Measurements from ENCODE around the gene TEKT3. TPM values are rescaled to one million over a fixed set of nuclear protein-coding genes. Genes with fewer than 3 reads are reported as not detected.

The TEKT3 gene
- total and polyA plus RNA-seq, 2 of the 4 experiments (the other 2 are of a cell fraction) = 0.15 TPM; not detected in 1

DNA sequence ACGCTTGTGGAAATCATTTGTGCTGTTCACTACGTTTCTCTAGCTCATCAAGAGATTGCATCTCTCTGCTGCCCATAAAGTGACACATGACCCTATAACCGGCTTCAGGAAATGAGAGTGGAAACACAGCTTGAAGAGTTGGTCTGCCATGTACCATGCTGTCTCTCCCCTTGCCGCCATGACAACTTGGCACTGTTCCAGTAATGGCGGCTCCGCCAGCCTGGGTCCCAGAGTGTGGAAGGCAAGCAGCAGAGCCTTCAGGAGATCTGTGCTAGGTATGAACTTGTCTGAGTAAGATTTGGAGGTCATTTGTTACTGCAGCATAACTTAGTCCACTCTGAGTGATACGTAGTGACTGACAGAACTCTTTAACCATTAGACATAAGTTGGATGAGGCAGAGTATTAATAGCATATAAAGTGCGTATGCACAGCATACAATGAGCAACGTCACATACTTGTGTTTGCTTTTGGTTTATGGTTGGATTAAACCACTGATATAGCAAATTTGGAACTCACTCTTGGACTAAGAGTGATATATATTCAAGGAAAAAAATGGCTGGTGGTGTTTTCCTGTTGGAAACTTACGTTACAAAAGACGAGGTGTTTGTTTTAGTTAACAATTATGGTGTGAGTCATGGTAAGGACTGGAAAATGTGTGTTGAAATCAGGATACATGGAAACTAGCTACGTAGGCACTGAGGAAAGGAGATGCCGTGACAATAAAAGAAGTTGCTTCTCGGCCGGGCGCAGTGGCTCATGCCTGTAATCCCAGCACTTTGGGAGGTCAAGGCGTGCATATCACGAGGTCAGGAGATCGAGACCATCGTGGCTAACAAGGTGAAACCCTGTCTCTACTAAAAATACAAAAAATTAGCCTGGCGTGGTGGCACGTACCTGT, 51.9 kb downstream of the TEKT3 start:
- Histone ChIP-seq H3K4me3 (ENCODE audit: insufficient read depth, low read depth, low read length) (no peak overlapping the region), H4K91ac (ENCODE audit: insufficient read depth, low read depth, low read length) (no peak overlapping the region), H3K9me3 (ENCODE audit: control insufficient read depth, insufficient read depth, low read length) (peaks cover 3% of the 10 kb centered on the region), H3K23ac (ENCODE audit: low read depth, low read length) (no peak overlapping the region), H3K9ac (ENCODE audit: low read depth, low read length) (no peak overlapping the region), H3K27ac (ENCODE audit: insufficient read depth, low read length) (no peak overlapping the region), H4K8ac (ENCODE audit: low read depth in 2 of 2, low read length in 2 of 2) (no peak overlapping the region), H3K4ac (ENCODE audit: low read depth, low read length) (peak overlapping the region; percentile 12; the same call in 1 of the 2 replicates), H3K36me3 (ENCODE audit: control insufficient read depth, insufficient read depth, low read length) (no peaks in the 10 kb centered on the region), H4K20me1 (ENCODE audit: insufficient read depth, low read length) (no peaks in the 10 kb centered on the region), H3K56ac (ENCODE audit: extremely low read depth, insufficient read depth, low read length) (no peak overlapping the region), H3K79me1 (ENCODE audit: low read depth in 1 of 2, low read length in 2 of 2) (no peaks in the 10 kb centered on the region), H2AFZ (replicated peaks; ENCODE audit: low read length, poor library complexity) (no peak overlapping the region), H4K5ac (ENCODE audit: low read depth, low read length) (no peak overlapping the region), H3K18ac (ENCODE audit: low read depth, low read length) (peak overlapping the region; percentile 39; the same call in 1 of the 2 replicates), H2BK20ac (ENCODE audit: low read depth, low read length) (no peak overlapping the region), H3K4me2 (ENCODE audit: low read depth, low read length) (no peak overlapping the region), H2AK5ac (ENCODE audit: low read depth, low read length) (peak overlapping the region; percentile 36; the same call in 1 of the 2 replicates), H3K4me1 (ENCODE audit: control insufficient read depth, insufficient read depth, low read length) (peaks cover 7% of the 10 kb centered on the region), H3K14ac (replicated peaks; ENCODE audit: low read depth, low read length) (no peak overlapping the region), H3K9me1 (ENCODE audit: insufficient read depth, low read length) (no peaks in the 10 kb centered on the region), H2BK120ac (ENCODE audit: low read depth, low read length) (no peak overlapping the region), H2AK9ac (replicated peaks; ENCODE audit: low read depth, low read length, poor library complexity) (no peak overlapping the region), H2BK5ac (ENCODE audit: low read depth, low read length, poor library complexity, severe bottlenecking) (no peak overlapping the region), H2BK15ac (ENCODE audit: low read depth, low read length) (no peak overlapping the region), H3K27me3 (ENCODE audit: control insufficient read depth, insufficient read depth, low read length) (peaks cover 7% of the 10 kb centered on the region; the same call in 1 of the 2 replicates)
- WGBS, 2 experiments (ENCODE audit: extremely low coverage in 2 of 2, insufficient read length in 1 of 2) = 64% methylated on average over 8 of the region's 22 CpGs; no CpG with 5 or more reads in 1 of the 2 experiments
- intact Hi-C loops (cut with micrococcal nuclease) = no loop called here
- CTCF ChIA-PET = interaction anchor here (0.6 kb wide), 1 partner anchor 926 kb away, joined by 3 read pairs; no protein-coding TSS in a partner anchor
- ATAC-seq (ENCODE audit: low read depth) (peak; percentile 42), DNase-seq (peak; percentile 89)
- POLR2A ChIA-PET (ENCODE audit: unreplicated experiment) = no interaction called here
- dilution Hi-C loops (cut with HindIII; ENCODE audit: low sequenced_read_pairs, unreplicated experiment) = no loop called here
- BruUV-seq (replicated peaks) = no TSS peak
- in situ Hi-C loops (cut with MboI; ENCODE audit: low sequenced_read_pairs) = no loop called here
- TF ChIP-seq RFX5 (IDR thresholded peaks at IDR 0.05; ENCODE audit: low read depth, low read length) = peak; percentile 75
- TF ChIP-seq BHLHE40 (IDR thresholded peaks at IDR 0.05; ENCODE audit: low read depth, low read length) = peak; percentile 21; the same call in 1 of the 2 replicates
- TF ChIP-seq RCOR1 (IDR thresholded peaks at IDR 0.05; ENCODE audit: insufficient replicate concordance, low read length) = no peak
- TF ChIP-seq NFE2L2 (IDR thresholded peaks at IDR 0.05; ENCODE audit: low read depth, low read length) = no peak
- TF ChIP-seq, protein P1, sequence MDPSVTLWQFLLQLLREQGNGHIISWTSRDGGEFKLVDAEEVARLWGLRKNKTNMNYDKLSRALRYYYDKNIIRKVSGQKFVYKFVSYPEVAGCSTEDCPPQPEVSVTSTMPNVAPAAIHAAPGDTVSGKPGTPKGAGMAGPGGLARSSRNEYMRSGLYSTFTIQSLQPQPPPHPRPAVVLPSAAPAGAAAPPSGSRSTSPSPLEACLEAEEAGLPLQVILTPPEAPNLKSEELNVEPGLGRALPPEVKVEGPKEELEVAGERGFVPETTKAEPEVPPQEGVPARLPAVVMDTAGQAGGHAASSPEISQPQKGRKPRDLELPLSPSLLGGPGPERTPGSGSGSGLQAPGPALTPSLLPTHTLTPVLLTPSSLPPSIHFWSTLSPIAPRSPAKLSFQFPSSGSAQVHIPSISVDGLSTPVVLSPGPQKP (IDR thresholded peaks at IDR 0.05; ENCODE audit: borderline replicate concordance, low read depth, low read length) = no peak
- TF ChIP-seq, protein P2, sequence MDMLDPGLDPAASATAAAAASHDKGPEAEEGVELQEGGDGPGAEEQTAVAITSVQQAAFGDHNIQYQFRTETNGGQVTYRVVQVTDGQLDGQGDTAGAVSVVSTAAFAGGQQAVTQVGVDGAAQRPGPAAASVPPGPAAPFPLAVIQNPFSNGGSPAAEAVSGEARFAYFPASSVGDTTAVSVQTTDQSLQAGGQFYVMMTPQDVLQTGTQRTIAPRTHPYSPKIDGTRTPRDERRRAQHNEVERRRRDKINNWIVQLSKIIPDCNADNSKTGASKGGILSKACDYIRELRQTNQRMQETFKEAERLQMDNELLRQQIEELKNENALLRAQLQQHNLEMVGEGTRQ (IDR thresholded peaks at IDR 0.05; ENCODE audit: low read depth, low read length) = no peak
- peak; percentile 77 for TF ChIP-seq CEBPB (IDR thresholded peaks at IDR 0.05; ENCODE audit: low read depth, low read length)
- TF ChIP-seq RAD21 (IDR thresholded peaks at IDR 0.05; ENCODE audit: low read length) = no peak
- TF ChIP-seq FOS (IDR thresholded peaks at IDR 0.05; ENCODE audit: low read depth, low read length) = peak; percentile 74
- TF ChIP-seq MAZ (IDR thresholded peaks at IDR 0.05; ENCODE audit: borderline replicate concordance, low read depth, low read length) = no peak
- TF ChIP-seq MXI1 (IDR thresholded peaks at IDR 0.05; ENCODE audit: borderline replicate concordance, low read depth, low read length) = no peak
- no peak for TF ChIP-seq CHD1 (IDR thresholded peaks at IDR 0.05; ENCODE audit: low read depth, low read length)
- no peak for TF ChIP-seq POLR2A (IDR thresholded peaks at IDR 0.05; ENCODE audit: low read depth, low read length)
- TF ChIP-seq, protein P3, sequence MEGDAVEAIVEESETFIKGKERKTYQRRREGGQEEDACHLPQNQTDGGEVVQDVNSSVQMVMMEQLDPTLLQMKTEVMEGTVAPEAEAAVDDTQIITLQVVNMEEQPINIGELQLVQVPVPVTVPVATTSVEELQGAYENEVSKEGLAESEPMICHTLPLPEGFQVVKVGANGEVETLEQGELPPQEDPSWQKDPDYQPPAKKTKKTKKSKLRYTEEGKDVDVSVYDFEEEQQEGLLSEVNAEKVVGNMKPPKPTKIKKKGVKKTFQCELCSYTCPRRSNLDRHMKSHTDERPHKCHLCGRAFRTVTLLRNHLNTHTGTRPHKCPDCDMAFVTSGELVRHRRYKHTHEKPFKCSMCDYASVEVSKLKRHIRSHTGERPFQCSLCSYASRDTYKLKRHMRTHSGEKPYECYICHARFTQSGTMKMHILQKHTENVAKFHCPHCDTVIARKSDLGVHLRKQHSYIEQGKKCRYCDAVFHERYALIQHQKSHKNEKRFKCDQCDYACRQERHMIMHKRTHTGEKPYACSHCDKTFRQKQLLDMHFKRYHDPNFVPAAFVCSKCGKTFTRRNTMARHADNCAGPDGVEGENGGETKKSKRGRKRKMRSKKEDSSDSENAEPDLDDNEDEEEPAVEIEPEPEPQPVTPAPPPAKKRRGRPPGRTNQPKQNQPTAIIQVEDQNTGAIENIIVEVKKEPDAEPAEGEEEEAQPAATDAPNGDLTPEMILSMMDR (conservative IDR thresholded peaks at IDR 0.05; ENCODE audit: low read depth, low read length) = no peak
